ENCODE results near the gene APPL1. TPM values are rescaled to one million over a fixed set of nuclear protein-coding genes. Genes with fewer than 3 reads are reported as not detected.

Gene APPL1
- total and polyA plus RNA-seq, 2 experiments from 2014 or later: 49.0 to 125 TPM

- Histone ChIP-seq H3K9me2 (ENCODE audit: insufficient read depth) (no peaks in the 10 kb centered on the region), H3K4me3 (no peak overlapping the region), H3K4me1 (ENCODE audit: insufficient read depth) (0 out of 2 replicates have a peak, but pooled peaks cover 8% of the 10 kb centered on the region), H4K20me1 (replicated peaks; ENCODE audit: insufficient read depth) (no peaks in the 10 kb centered on the region), H3K79me2 (replicated peaks; ENCODE audit: insufficient read depth) (no peaks in the 10 kb centered on the region), H3K27ac (ENCODE audit: low read depth) (no peak overlapping the region), H3K36me3 (ENCODE audit: insufficient read depth) (no peaks in the 10 kb centered on the region), H3K4me2 (no peak overlapping the region), H3K27me3 (ENCODE audit: insufficient read depth) (no peaks in the 10 kb centered on the region), H3F3A (replicated peaks; ENCODE audit: low read depth) (no peaks in the 10 kb centered on the region), H2AFZ (no peak overlapping the region)
- no peaks in the 10 kb centered on the region for H3K9me3 Mint-ChIP-seq
- no peaks in the 10 kb centered on the region for H3K36me3 Mint-ChIP-seq (ENCODE audit: low read depth)
- H3K27ac Mint-ChIP-seq: no peak overlapping the region
- peaks cover 6% of the 10 kb centered on the region for H3K4me1 Mint-ChIP-seq
- DNase-seq (ENCODE audit: low spot score) (no peak), ATAC-seq (no peak)
- TF ChIP-seq POLR2AphosphoS5 (IDR thresholded peaks at IDR 0.05; ENCODE audit: low read depth) (no peak), ZNF331 (CRISPR knock-in tag; IDR thresholded peaks at IDR 0.05; ENCODE audit: low read depth) (no peak), JUNB (IDR thresholded peaks at IDR 0.05; ENCODE audit: unreplicated experiment) (no peak), ZNF462 (CRISPR knock-in tag; IDR thresholded peaks at IDR 0.05) (no peak), ZNF114 (CRISPR knock-in tag; IDR thresholded peaks at IDR 0.05) (no peak), EZH2 (IDR thresholded peaks at IDR 0.05; ENCODE audit: low read depth, unreplicated experiment) (no peak)
- TF ChIP-seq, protein P1, sequence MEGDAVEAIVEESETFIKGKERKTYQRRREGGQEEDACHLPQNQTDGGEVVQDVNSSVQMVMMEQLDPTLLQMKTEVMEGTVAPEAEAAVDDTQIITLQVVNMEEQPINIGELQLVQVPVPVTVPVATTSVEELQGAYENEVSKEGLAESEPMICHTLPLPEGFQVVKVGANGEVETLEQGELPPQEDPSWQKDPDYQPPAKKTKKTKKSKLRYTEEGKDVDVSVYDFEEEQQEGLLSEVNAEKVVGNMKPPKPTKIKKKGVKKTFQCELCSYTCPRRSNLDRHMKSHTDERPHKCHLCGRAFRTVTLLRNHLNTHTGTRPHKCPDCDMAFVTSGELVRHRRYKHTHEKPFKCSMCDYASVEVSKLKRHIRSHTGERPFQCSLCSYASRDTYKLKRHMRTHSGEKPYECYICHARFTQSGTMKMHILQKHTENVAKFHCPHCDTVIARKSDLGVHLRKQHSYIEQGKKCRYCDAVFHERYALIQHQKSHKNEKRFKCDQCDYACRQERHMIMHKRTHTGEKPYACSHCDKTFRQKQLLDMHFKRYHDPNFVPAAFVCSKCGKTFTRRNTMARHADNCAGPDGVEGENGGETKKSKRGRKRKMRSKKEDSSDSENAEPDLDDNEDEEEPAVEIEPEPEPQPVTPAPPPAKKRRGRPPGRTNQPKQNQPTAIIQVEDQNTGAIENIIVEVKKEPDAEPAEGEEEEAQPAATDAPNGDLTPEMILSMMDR (conservative IDR thresholded peaks at IDR 0.05; ENCODE audit: low read depth in 2 of 2): no peak
- H3K27me3 Mint-ChIP-seq (ENCODE audit: insufficient read depth, low read depth, poor library complexity): peaks cover 3% of the 10 kb centered on the region
- H3K4me3 Mint-ChIP-seq: no peak overlapping the region
Measured at GRCh38 chr3:57192028-57192427, 35.5 kb upstream of the APPL1 start.
